Measurements from ENCODE around the gene ZIC1.

ZIC1 gene

GRCh38 chr3:147418808-147419701, 9.9 kb downstream of the ZIC1 start:
- Histone ChIP-seq H3K4me2 (ENCODE audit: low read length) (no peak overlapping the region), H3K4me3 (ENCODE audit: low read length) (no peak overlapping the region), H3K79me2 (ENCODE audit: low read length) (no peaks in the 10 kb centered on the region), H3K9ac (ENCODE audit: low read length) (no peak overlapping the region), H4K20me1 (ENCODE audit: insufficient read depth, low read length) (no peaks in the 10 kb centered on the region), H3K27me3 (ENCODE audit: low read depth, low read length) (no peaks in the 10 kb centered on the region), H3K27ac (ENCODE audit: low read length) (no peak overlapping the region), H3K36me3 (replicated peaks; ENCODE audit: low read depth, low read length) (no peaks in the 10 kb centered on the region), H3K9me3 (ENCODE audit: insufficient read depth, low read length) (no peaks in the 10 kb centered on the region), H3K4me1 (ENCODE audit: low read length) (no peaks in the 10 kb centered on the region), H2AFZ (ENCODE audit: low read depth, low read length) (no peak overlapping the region)
- TF ChIP-seq EZH2phosphoT487 (IDR thresholded peaks at IDR 0.05; ENCODE audit: low read depth) = no peak
- TF ChIP-seq, protein P1, sequence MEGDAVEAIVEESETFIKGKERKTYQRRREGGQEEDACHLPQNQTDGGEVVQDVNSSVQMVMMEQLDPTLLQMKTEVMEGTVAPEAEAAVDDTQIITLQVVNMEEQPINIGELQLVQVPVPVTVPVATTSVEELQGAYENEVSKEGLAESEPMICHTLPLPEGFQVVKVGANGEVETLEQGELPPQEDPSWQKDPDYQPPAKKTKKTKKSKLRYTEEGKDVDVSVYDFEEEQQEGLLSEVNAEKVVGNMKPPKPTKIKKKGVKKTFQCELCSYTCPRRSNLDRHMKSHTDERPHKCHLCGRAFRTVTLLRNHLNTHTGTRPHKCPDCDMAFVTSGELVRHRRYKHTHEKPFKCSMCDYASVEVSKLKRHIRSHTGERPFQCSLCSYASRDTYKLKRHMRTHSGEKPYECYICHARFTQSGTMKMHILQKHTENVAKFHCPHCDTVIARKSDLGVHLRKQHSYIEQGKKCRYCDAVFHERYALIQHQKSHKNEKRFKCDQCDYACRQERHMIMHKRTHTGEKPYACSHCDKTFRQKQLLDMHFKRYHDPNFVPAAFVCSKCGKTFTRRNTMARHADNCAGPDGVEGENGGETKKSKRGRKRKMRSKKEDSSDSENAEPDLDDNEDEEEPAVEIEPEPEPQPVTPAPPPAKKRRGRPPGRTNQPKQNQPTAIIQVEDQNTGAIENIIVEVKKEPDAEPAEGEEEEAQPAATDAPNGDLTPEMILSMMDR (IDR thresholded peaks at IDR 0.05; ENCODE audit: low read depth, low read length) = no peak

DNA sequence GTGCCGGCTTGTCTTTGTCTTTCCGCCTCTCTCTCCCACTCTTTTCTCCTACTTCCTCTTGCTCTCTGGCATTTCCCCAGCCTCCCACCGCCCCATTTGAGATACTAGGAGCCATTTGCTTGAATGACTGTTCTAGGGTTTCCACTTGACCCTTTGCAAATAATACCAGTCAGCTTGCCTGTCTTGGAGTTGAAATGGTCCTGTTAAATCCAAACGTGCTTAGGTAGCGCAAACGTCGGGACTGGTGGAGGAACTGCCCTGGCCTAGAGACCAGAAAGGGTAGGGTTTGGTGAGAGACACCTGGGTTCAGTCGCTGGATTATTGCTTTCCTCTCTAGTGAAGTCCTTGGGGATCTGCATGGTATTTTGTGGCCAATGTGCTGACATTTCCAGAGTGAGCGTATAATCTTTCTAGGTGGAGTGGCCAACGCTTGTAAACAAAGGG, 10.6 kb downstream of the ZIC1 start:
- Histone ChIP-seq H3K79me2 (ENCODE audit: low read length) (no peaks in the 10 kb centered on the region), H3K9me3 (ENCODE audit: insufficient read depth, low read length) (no peaks in the 10 kb centered on the region), H3K27ac (ENCODE audit: low read length) (no peak overlapping the region), H3K27me3 (ENCODE audit: low read depth, low read length) (no peaks in the 10 kb centered on the region), H4K20me1 (ENCODE audit: insufficient read depth, low read length) (no peaks in the 10 kb centered on the region), H3K36me3 (replicated peaks; ENCODE audit: low read depth, low read length) (no peaks in the 10 kb centered on the region), H2AFZ (ENCODE audit: low read depth, low read length) (no peak overlapping the region), H3K4me3 (ENCODE audit: low read length) (no peak overlapping the region), H3K4me2 (ENCODE audit: low read length) (no peak overlapping the region), H3K9ac (ENCODE audit: low read length) (no peak overlapping the region), H3K4me1 (ENCODE audit: low read length) (no peaks in the 10 kb centered on the region)
- TF ChIP-seq, protein P1 (IDR thresholded peaks at IDR 0.05; ENCODE audit: low read depth, low read length) = no peak
- TF ChIP-seq EZH2phosphoT487 (IDR thresholded peaks at IDR 0.05; ENCODE audit: low read depth) = no peak

GRCh38 chr3:147420353-147421183, 11.4 kb downstream of the ZIC1 start:
- Histone ChIP-seq H3K4me3 (ENCODE audit: low read length) (no peak overlapping the region), H3K9me3 (ENCODE audit: insufficient read depth, low read length) (no peaks in the 10 kb centered on the region), H3K9ac (ENCODE audit: low read length) (no peak overlapping the region), H4K20me1 (ENCODE audit: insufficient read depth, low read length) (no peaks in the 10 kb centered on the region), H3K4me1 (ENCODE audit: low read length) (no peaks in the 10 kb centered on the region), H2AFZ (ENCODE audit: low read depth, low read length) (no peak overlapping the region), H3K4me2 (ENCODE audit: low read length) (no peak overlapping the region), H3K27ac (ENCODE audit: low read length) (no peak overlapping the region), H3K36me3 (replicated peaks; ENCODE audit: low read depth, low read length) (no peaks in the 10 kb centered on the region), H3K27me3 (ENCODE audit: low read depth, low read length) (no peaks in the 10 kb centered on the region), H3K79me2 (ENCODE audit: low read length) (no peaks in the 10 kb centered on the region)
- TF ChIP-seq EZH2phosphoT487 (IDR thresholded peaks at IDR 0.05; ENCODE audit: low read depth) = no peak
- TF ChIP-seq, protein P1 (IDR thresholded peaks at IDR 0.05; ENCODE audit: low read depth, low read length) = no peak

Data from OCI-LY3 (cell line).